ENCODE measurements around the gene MPP7.
"Not testable (repeated sequence)": the region's sequence is repeated elsewhere in the genome, so short reads cannot be mapped to it uniquely, and the experiment has no call there.

- not testable (repeated sequence) for TF ChIP-seq CTCF, POLR2A (IDR thresholded peaks at IDR 0.05)
Measured at GRCh38 chr10:28319061-28319460, 16.2 kb upstream of the MPP7 start.
